Stomach smooth muscle (tissue), 2 donors: ENCODE results near the gene KLF16.

Source experiments
- H3K27ac ChIP-seq: one replicate; pipeline ENCODE4 v1.7.0; 2013; ENCODE audit warnings: mild to moderate bottlenecking, low read length, inconsistent platforms
- H3K27me3 ChIP-seq, 2 donors: one replicate each; pipeline ENCODE4 v1.7.0; 2013; ENCODE audit warnings: low read length in 2 of 2; ENCODE audit not compliant: insufficient read depth in 2 of 2, control insufficient read depth in 1 of 2
- H3K36me3 ChIP-seq, 2 donors: one replicate each; pipeline ENCODE4 v1.7.0; 2013; ENCODE audit warnings: low read length in 2 of 2; ENCODE audit not compliant: control insufficient read depth in 2 of 2, insufficient read depth in 2 of 2
- H3K4me1 ChIP-seq: one replicate; pipeline ENCODE4 v1.7.0; 2013; ENCODE audit warnings: low read length; ENCODE audit not compliant: control insufficient read depth, insufficient read depth
- H3K4me3 ChIP-seq, 2 donors: one replicate each; pipeline ENCODE4 v1.7.0; 2013; ENCODE audit warnings: low read length in 2 of 2
- H3K9ac ChIP-seq, 2 donors: one replicate each; pipeline ENCODE4 v1.7.0; 2013; ENCODE audit warnings: low read length in 2 of 2, mild to moderate bottlenecking in 1 of 2
- H3K9me3 ChIP-seq, 2 donors: one replicate each; pipeline ENCODE4 v1.7.0; 2013; ENCODE audit warnings: low read length in 2 of 2; ENCODE audit not compliant: control insufficient read depth in 2 of 2
- donor health status: healthy.
- donor health status: Pancreatic carcinoma.

The KLF16 gene

GRCh38 chr19:1863328-1863637, at the start of gene KLF16:
TSS of gene KLF16 (minus strand) at chr19:1863579. CDS start at chr19:1863497, 82 bp downstream.
- Histone ChIP-seq H3K4me3 (peak within 1 kb of the TSS; percentile 50 to 78), H3K9me3 (no peaks in the 10 kb centered on the region), H3K27me3 (peaks cover 2 to 19% of the 10 kb centered on the region in 2 donors), H3K36me3 (no peaks in the 10 kb centered on the region), H3K9ac (peak within 1 kb of the TSS; percentile 36 to 74), H3K4me1 (peaks cover 39% of the 10 kb centered on the region), H3K27ac (peak within 1 kb of the TSS; percentile 49)

GRCh38 chr19:1912760-1913505, 49.6 kb upstream of the KLF16 start:
- Histone ChIP-seq H3K4me1 (peaks cover 7% of the 10 kb centered on the region), H3K9me3 (no peaks in the 10 kb centered on the region), H3K27me3 (no peaks in the 10 kb centered on the region), H3K9ac (no peak overlapping the region), H3K4me3 (no peak overlapping the region), H3K36me3 (peaks cover 4 to 5% of the 10 kb centered on the region in 2 donors), H3K27ac (no peak overlapping the region)

GRCh38 chr19:1911995-1912394, 48.6 kb upstream of the KLF16 start:
- Histone ChIP-seq H3K36me3 (peaks cover 4% of the 10 kb centered on the region in 2 donors), H3K9me3 (no peaks in the 10 kb centered on the region), H3K4me1 (peaks cover 7% of the 10 kb centered on the region), H3K4me3 (no peak overlapping the region), H3K27me3 (no peaks in the 10 kb centered on the region), H3K27ac (no peak overlapping the region), H3K9ac (no peak overlapping the region)

DNA sequence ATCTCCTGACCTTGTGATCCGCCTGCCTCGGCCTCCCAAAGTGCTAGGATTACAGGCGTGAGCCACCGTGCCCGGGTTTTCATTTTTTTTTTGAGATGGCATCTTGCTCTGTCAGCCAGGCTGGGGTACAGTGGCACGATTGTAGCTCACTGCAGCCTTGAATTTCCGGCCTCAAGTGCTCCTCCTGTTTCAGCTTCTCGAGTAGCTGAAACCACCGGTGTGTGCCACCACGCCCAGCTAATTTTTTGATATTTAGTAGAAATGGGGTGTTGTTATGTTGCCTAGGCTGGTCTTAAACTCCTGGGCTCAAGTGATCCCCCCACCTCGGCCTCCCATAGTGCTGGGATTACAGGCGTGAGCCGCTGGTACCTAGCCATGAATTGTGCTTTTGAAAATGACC, 47.7 kb upstream of the KLF16 start:
- no peaks in the 10 kb centered on the region for H3K9me3 ChIP-seq
- peaks cover 4% of the 10 kb centered on the region in 2 donors for H3K36me3 ChIP-seq
- no peaks in the 10 kb centered on the region for H3K27me3 ChIP-seq
- H3K4me1 ChIP-seq, result peaks cover 7% of the 10 kb centered on the region
- no peak overlapping the region for H3K4me3 ChIP-seq
- H3K27ac ChIP-seq, result no peak overlapping the region
- H3K9ac ChIP-seq, result no peak overlapping the region

- no peak overlapping the region for H3K27ac ChIP-seq
- H3K4me1 ChIP-seq, result peaks cover 13% of the 10 kb centered on the region
- H3K4me3 ChIP-seq, result no peak overlapping the region
- H3K9ac ChIP-seq, result no peak overlapping the region
- H3K36me3 ChIP-seq, result peaks cover 3 to 4% of the 10 kb centered on the region in 2 donors
- no peaks in the 10 kb centered on the region for H3K27me3 ChIP-seq
- H3K9me3 ChIP-seq, result no peaks in the 10 kb centered on the region
These were observed 46.8 kb upstream of the KLF16 start for GRCh38 chr19:1910177-1910576.

GRCh38 chr19:1909761-1910080, 46.3 kb upstream of the KLF16 start:
- Histone ChIP-seq H3K36me3 (peaks cover 0 to 2% of the 10 kb centered on the region in 2 donors), H3K9me3 (no peaks in the 10 kb centered on the region), H3K4me3 (no peak overlapping the region), H3K9ac (no peak overlapping the region), H3K27me3 (no peaks in the 10 kb centered on the region), H3K27ac (no peak overlapping the region), H3K4me1 (peaks cover 15% of the 10 kb centered on the region)

- H3K4me3 ChIP-seq, result no peak overlapping the region
- no peak overlapping the region for H3K27ac ChIP-seq
- H3K9ac ChIP-seq, result no peak overlapping the region
- H3K4me1 ChIP-seq, result peaks cover 17% of the 10 kb centered on the region
- H3K9me3 ChIP-seq, result no peaks in the 10 kb centered on the region
- no peaks in the 10 kb centered on the region for H3K27me3 ChIP-seq
- H3K36me3 ChIP-seq, result peaks cover 0 to 2% of the 10 kb centered on the region in 2 donors
These were observed 44.9 kb upstream of the KLF16 start for GRCh38 chr19:1908364-1908678.

- H3K9me3 ChIP-seq, result no peaks in the 10 kb centered on the region
- no peaks in the 10 kb centered on the region for H3K36me3 ChIP-seq
- no peak overlapping the region for H3K4me3 ChIP-seq
- no peaks in the 10 kb centered on the region for H3K27me3 ChIP-seq
- H3K9ac ChIP-seq, result no peak overlapping the region
- H3K4me1 ChIP-seq, result peaks cover 17% of the 10 kb centered on the region
- no peak overlapping the region for H3K27ac ChIP-seq
These were observed 44.4 kb upstream of the KLF16 start for GRCh38 chr19:1907563-1908363.

DNA sequence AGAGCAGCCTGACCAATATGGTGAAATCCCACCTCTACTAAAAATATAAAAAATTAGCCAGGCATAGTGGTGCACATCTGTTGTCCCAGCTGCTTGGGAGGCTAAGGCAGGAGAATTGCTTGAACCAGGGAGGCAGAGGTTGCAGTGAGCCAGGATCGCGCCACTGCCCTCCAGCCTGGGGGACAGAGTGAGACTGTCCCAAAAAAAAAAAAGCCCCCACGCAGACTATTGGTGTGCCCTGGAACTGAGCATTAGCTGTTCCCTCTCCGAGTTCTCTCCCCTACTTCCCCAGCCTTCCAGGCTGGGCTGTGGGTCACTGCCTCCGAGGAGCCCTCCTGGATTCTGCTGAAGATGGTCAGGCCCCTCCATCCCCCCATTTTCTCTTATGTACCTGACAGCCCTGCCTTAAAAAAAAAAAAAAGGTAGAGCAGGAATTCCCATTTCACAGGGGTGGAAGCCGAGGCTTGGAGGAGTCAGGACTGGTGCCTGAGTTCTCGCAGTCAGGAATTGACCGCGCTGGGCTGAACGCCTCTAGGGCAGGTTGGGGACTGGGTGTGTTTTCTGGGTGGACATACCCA, 43.7 kb upstream of the KLF16 start:
- H3K27me3 ChIP-seq, result no peaks in the 10 kb centered on the region
- peaks cover 17% of the 10 kb centered on the region for H3K4me1 ChIP-seq
- no peak overlapping the region for H3K27ac ChIP-seq
- H3K4me3 ChIP-seq, result no peak overlapping the region
- no peaks in the 10 kb centered on the region for H3K9me3 ChIP-seq
- no peaks in the 10 kb centered on the region for H3K36me3 ChIP-seq
- no peak overlapping the region for H3K9ac ChIP-seq

- peaks cover 17% of the 10 kb centered on the region for H3K4me1 ChIP-seq
- H3K36me3 ChIP-seq, result no peaks in the 10 kb centered on the region
- no peaks in the 10 kb centered on the region for H3K9me3 ChIP-seq
- H3K27me3 ChIP-seq, result no peaks in the 10 kb centered on the region
- H3K27ac ChIP-seq, result peak overlapping the region; percentile 18
- peak overlapping the region; percentile 75 to 78 for H3K9ac ChIP-seq
- peak overlapping the region; percentile 80 to 89 for H3K4me3 ChIP-seq
These were observed 42.5 kb upstream of the KLF16 start for GRCh38 chr19:1905863-1906375.
